HG03108 (cell line): ENCODE measurements around the gene NFIX.

ENCODE experiments used
- ATAC-seq: cut with Tn5 transposase; IDR thresholded peaks from one replicate; pipeline ENCODE4 v1.9.1; 2021; ENCODE audit warnings: moderate library complexity; ENCODE audit not compliant: unreplicated experiment

NFIX gene

GRCh38 chr19:13120031-13120430, 124.8 kb downstream of the NFIX start:
- no peak for ATAC-seq

GRCh38 chr19:13120817-13121216, 125.5 kb downstream of the NFIX start:
- ATAC-seq: no peak

DNA sequence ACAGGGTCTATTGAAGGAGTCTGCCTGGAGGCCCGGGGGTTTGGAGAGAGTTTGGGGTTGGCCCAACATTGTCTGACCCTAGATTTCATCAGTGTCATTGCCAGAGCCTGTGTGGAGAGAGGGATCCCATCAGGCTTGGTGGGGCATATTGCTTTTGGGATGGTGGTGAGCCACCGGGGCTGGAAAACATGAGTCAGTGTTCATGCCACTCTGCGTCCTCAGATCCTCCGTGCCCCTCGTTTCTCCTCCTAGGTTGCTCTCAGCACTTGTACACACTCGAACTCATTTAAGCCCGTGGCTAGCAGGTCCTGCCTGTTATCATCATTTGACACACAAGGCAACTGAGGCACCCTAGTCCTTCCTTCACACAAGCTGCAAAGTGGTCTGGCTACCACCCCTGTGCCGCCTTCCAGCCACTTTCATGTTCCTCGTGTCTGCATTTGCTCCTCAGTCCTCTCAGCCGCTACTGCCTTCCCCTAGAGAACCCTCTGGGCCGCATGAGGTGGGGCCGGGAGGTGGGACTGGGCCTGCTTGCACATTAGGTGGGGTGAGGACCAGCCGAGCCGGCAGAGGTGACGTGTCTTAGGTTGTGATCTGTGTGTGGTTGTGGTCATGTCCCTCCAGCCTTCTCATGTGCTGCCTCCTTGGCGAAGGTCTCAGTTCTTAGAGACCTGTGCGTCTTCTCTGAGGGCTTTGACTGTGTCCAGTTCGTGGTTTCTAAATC, 126.4 kb downstream of the NFIX start:
- no peak for ATAC-seq

DNA sequence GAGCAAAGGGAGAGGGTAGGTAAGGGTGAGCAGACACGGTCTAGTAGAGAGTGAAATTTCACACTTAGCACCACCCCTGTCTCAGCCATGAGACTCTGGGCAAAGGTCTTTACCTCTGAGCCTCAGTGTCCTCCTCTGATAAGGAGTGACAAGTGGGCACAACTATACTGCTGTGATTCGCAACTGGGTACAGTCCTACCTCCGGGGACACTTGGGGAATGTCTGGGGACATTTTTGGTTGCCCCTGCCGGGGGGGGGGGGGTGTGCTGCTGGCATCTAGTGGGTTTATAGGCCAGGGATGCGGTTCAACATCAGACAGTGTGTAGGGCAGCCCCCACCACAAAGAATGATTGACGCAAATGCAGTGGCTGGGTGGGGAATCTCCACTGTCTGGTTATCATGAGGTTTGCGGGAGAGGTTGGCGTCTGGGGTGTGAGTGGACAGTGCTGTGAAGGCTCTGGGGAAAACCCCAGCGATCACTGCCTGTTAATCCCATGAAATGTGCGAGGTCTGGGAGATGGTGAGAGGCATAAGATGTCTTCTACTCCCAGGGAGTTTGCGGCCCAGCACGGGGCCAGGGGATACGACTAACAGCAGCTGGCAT, 127.1 kb downstream of the NFIX start:
- ATAC-seq: no peak

DNA sequence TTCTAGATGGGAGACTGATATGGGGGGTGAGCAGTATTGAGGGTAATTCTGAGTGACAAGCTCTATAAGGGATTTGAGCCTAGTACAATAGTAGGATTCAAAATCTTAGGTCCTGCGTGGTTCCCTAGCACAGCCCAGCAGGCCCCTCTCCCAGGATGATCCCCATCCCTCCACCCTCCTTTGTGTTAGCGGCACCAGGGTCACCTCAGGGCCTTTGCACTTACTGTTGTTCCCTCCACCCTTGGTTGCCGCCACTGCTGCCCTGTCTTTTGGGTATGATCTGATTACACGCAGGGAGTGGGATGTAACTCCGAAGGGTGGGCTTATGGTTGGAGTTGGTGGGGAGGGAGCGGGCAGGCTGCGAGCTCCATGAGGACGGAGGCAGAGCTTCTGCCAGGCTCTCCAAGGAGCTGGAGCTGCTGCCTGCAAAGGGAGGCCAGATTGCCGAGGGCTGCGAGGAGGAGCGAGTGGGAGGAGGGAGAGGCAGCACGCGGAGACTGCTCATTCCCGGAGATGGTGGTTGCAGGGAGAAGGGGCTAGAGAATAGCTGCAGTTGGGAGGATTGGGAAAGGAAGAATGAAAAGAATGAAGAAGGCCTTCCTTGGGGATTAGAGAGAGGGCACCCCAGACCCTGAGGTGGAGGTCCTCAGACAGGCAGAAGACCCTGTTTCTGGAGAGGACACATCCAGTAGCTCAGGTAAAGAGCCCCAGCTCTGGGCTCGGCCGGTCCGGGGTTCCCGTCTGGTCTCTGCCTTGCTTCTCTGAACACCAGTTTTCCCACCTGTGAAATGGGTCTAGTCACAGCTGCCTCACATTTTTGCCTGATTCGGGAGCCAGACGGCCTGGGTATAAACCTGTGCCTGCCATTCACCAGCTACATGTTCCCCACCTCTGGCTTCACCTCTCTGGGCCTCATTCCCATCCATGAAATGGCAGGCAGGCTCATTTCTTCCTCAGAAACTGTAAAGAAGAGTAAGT, 128.0 kb downstream of the NFIX start:
- no peak for ATAC-seq

GRCh38 chr19:13127051-13127450, 131.8 kb downstream of the NFIX start:
- ATAC-seq: no peak

DNA sequence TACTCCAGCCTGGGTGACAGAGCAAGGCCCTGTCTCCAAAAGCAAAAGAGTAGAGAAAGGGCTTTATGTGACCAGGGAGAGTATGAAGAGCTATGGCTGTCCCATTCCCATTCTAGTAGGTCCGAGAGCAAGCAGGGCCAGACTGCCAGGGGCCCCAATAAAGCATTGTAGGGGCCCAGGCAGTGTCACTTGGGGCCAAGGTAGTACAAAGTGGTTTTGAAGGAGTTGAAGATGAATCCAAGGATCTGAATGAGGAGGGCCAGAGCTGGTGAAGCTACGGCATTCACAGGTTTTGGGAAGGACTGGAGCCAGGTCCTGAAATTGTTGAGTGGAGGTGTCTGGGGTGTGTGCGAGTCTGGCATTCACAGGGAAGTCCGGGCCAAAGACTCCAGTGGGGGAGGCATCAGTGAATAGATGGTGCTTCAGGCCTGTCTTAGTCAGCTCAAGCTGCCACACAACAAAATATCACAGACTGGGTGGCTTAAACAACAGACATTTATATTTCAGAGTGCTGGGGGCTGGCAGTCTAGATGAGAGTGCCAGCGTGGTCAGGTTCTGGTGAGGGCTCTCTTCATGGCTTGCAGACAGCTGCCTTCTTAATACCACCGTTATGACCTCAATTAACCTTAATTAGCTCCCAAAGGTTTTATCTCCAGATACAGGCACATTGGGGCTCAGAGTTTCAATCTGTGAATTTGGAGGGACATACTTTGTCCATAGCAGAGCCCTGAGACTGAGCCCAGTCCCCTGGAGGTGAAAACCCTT, 132.7 kb downstream of the NFIX start:
- ATAC-seq: no peak

- no peak for ATAC-seq
Observed at GRCh38 chr19:13128583-13128982, 133.3 kb downstream of the NFIX start.

DNA sequence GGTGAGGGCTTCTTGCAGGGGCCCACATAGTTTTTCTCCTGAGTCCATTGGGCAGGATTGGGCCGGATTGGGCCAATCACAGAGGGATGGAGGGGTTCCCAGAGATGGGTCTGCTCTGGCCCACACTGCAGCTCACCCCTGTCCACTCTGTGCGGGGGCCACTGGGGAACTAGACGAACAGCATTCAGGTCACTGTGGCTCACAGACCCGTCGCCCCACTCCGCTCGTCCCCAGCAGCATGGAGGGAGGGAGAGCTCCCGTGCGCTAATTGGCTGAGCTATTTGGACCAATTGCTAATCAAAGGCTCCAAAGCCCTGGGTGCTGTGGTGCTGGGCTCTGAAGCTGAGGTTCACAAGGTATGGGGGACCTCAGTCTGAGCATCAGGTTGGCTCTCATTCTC, 134.1 kb downstream of the NFIX start:
- ATAC-seq: no peak

DNA sequence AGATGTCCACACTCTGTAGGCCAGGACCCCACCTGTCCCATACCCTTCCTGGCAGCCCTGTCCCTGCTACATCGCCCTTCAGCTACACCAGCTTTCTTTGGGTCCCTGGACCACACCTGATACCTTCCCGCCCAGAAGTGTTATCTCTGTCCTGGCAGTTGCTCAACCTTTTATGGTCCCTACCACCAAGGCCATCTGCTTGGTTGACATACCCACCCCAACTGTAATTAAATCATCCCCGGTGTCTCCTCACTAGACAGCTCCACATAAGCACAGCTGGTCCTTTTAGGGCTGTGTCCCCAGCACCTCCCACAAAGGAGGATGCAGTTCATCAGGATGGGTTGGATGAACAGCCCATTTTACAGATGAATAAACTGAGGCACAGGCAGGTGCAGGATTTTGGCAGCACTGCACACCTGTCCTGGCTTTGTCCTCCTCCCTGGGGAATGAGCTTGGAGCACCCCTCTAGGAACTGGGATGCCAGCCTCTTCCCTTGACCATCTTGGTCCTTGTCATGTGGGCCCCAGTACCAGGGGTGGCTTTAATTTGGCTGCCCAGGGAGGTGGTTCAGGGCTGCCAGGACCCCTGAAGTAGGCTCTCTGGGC, 135.7 kb downstream of the NFIX start:
- no peak for ATAC-seq

- ATAC-seq: no peak
Observed at GRCh38 chr19:13132471-13133180, 137.4 kb downstream of the NFIX start.

GRCh38 chr19:13133241-13133870, 138.1 kb downstream of the NFIX start:
- ATAC-seq: no peak

DNA sequence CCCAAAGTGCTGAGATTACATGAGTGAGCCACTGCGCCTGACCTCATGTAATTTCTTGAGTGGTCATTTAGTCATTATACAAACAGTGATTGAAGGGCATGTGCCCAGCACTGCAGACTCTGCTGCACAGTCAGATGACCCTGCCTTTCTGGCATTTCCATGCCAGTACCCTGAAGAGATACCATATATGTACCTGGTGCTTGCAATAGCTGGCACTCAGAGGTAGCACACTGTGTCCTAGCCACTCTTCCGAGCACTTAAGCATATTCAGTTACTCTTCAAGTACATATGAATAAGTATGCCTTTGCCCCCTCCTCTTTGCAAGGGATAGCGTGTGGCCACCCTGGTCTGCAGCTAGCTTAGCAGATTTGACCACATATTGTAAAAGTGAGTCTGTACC, 139.4 kb downstream of the NFIX start:
- ATAC-seq: no peak

DNA sequence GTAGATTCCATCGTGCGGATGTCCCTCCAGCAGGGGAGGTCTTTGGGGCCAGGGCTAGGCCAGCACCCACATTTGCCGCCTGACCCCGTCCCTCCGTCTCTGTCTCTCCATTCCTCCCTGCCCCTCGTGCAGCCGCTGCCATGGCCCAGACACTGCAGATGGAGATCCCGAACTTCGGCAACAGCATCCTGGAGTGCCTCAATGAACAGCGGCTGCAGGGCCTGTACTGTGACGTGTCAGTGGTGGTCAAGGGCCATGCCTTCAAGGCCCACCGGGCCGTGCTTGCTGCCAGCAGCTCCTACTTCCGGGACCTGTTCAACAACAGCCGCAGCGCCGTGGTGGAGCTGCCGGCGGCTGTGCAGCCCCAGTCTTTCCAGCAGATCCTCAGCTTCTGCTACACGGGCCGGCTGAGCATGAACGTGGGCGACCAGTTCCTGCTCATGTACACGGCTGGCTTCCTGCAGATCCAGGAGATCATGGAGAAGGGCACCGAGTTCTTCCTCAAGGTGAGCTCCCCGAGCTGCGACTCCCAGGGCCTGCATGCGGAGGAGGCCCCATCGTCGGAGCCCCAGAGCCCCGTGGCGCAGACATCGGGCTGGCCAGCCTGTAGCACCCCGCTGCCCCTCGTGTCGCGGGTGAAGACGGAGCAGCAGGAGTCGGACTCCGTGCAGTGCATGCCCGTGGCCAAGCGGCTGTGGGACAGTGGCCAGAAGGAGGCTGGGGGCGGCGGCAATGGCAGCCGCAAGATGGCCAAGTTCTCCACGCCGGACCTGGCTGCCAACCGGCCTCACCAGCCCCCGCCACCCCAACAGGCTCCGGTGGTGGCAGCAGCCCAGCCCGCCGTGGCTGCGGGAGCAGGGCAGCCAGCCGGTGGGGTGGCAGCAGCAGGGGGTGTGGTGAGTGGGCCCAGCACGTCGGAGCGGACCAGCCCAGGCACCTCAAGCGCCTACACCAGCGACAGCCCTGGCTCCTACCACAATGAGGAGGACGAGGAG, 140.1 kb downstream of the NFIX start:
- no peak for ATAC-seq

GRCh38 chr19:13137290-13137794, 142.1 kb downstream of the NFIX start:
- ATAC-seq: no peak

DNA sequence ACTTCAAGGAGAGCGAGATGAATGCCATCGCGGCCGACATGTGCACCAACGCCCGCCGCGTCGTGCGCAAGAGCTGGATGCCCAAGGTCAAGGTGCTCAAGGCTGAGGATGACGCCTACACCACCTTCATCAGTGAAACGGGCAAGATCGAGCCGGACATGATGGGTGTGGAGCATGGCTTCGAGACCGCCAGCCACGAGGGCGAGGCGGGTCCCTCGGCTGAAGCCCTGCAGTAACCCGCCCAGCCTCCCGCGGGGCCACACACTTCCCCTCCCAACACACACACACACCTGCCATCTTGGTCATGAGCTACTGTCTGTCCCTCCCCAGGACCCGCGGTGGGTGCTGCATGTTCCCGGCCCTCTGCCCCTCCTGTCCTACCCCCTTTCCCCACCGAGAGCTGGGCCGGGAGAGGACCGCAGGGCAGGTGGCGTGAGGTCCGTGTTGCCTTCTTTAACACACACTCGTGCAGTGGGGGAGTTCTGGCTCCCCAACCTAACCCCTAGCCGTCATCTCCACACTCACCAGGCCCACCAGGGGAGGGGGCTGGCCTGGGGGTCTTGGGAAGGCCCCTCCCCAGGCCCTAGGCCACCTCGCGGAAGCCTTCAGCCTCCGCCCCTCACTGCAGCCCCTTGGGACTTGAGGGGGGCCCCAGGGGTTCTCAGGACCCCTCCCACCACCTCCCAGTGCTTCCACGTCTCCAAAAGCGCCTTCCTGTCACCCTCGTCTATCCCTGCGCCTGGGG, 143.1 kb downstream of the NFIX start:
- ATAC-seq: no peak

GRCh38 chr19:13138916-13139198, 143.6 kb downstream of the NFIX start:
- ATAC-seq: no peak
